Stimulated activated CD4-positive, alpha-beta T cell treated with anti-CD3 and anti-CD28 coated beads, Interleukin-2, amount 100 ng/mL, for 24 hours (primary cell): ENCODE results near the gene DOCK3.
A peak's percentile ranks its signal among the peaks of the same experiment; 100 is the strongest.
"Not testable (repeated sequence)": the region's sequence is repeated elsewhere in the genome, so short reads cannot be mapped to it uniquely, and the experiment has no call there.

Experiments
- DNase-seq, 2 donors: peaks; one replicate each; pipeline ENCODE4 v3.0.0-alpha.2; 2020

The DOCK3 gene

DNA sequence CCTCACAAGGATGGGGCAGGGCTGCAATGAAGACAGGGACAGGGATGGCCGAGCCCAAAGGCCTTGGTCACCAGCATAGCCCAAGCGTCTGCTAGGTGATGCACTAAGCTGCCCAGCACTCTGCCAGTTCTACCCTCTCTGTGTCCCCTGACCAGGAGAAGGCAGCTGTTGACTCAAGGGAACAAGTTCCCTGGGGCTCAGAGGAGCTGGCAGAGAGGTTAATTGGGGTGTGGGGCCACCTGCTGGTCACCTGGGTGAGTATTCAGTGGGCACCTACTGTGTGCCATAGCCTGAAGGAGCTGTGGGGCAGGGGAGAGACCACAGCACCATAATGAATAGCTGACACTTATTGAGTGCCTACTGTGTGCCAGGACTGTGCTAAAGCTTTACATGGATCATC lies 22.0 kb upstream of the DOCK3 start:
- peak; percentile 55 to 65 for DNase-seq

DNA sequence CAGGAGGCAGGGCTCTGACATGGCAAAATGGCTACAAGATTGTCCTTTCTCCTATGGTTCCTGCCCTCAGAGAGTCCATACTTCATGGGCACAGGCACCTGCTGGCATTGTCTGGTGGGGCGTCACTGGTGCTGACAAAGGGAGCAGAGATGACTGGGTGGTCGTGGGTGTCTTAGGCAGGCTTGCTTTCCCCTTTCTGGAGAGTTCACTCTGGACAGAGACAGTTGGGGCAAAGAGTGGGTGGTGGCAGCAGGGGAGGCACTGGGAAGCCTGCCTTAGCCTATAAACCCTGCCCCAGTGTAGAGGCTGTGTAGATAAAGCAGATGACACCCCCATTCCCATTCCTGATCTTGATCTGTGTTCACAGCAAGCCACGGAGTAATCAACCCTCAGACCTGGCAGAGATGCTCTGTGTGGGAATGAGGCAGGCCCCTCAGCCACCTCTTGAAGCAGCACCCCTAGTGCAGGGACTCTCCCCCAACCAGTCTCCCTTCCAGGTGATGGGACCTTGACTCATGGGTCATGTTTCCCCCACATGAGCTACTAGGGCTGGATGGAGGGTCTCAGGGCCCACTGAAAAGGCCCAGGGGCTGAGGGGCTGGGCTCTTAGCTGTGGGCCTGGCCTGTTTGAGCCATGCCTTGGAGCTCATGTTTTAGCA lies 20.7 kb upstream of the DOCK3 start:
- no peak for DNase-seq

DNA sequence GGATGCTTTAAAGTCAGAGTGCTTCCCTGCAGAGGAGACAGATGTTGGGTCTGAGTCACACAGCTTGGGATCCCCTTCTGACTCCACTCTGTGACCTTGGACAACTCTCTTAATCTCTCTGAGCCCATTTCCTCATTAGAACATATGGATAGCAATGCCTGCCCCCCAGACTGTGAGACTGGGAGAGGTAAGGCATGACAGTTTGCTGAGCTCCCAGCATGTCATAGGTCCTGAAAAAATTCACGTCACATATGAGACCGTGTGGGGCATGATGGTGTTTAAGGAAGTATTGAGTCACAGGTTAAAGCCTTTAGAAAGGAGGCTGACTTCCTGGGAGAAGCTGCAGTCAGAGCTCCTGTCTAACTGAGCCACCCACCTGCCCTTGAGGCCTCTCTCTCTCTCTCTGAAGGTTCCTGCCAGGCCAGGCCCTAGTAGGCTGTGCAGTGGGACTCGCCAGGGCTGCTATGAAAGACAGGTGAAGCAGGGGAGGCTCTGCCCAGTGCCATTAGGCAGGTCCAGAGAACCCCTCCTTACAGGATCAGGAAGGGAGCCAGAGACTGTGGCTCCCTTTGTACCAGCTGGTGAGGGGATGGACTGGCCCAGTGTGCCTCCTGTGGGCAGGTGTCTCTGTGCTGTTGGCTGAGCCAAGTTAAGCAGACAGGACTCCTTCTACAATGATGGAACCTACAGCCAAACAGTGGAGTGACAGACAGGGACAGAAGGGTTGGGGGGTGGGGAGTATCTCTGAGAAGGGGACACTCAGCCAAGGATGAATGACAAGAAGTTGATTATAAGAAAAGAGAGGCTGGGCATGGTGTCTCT lies 19.5 kb upstream of the DOCK3 start:
- peak in 1 of 2 donors; percentile 33 for DNase-seq

DNA sequence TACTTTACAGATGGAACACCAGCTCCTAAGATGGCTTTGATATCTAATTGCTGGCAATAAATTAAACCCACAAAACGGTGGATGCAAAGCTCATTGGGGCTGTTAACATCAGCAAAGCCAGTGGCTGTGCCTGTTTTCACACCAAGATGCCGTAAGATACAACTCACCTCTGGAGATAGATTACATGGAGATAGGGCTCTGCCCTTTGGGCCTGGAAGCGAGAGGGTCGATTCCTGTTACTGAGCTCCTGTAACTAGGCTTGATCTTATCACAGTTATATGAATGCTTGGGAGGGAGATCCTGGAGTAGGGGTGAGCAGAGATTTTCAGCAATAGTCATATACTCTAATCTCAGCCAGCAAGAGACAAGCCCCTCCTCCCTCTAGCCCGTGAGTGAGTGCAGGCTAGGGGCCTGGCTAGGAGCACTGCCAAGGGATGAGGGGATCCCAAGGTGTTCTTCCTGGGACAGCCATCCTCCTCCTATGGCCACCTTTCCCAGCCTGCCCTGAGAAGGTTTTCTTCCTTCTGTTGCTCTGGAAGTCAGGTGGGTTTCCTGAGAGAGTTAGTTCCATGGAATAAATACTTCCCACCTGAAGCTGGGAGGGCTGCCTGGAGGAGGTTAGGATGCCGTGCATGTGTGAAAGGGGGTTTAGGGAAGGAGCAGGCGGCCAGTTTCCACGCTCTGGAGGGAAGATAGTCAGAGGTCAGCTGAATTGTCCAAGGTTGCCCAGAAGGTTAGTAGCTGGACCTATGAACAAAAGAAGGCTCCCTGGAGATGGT lies 18.1 kb upstream of the DOCK3 start:
- DNase-seq = no peak

DNA sequence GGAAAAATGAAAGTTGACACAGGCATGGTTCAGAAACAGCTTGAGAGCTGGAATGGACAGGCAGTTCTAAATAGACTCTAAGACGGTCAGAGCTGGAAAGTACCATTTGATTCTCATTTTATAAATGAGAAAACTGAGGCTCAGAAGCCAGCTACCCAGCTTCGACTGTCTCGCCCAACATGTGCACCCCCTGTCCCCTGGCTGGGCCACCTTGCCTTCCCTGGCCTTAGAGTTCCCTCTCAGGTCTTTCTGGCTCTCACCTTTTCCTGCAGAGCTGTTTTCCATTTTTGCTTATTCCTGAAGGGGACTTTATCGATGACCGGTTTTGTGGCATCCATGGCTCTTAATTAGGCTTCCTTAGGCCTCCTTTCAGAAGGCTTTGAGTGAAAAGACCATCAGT lies 17.3 kb upstream of the DOCK3 start:
- DNase-seq = no peak

DNA sequence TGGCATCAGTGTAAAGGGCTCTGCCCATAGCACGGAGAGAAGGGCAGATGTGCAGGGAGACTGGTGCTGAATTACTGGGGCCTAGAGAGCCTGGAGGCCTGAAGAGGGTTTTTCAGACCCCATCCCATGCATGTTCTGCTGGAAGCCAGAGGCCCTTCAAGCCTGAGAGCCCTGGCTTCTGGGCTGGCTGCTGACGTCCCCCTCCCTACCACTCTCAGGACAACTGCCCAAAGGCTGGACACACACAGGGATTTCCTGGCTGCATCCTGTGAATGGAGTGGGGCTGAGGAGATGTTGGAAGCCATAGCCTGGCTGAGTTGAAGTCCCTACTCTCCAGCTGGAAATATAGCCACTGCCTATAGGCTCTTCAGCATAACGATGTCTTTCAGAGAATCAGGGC lies 16.9 kb upstream of the DOCK3 start:
- no peak for DNase-seq

DNA sequence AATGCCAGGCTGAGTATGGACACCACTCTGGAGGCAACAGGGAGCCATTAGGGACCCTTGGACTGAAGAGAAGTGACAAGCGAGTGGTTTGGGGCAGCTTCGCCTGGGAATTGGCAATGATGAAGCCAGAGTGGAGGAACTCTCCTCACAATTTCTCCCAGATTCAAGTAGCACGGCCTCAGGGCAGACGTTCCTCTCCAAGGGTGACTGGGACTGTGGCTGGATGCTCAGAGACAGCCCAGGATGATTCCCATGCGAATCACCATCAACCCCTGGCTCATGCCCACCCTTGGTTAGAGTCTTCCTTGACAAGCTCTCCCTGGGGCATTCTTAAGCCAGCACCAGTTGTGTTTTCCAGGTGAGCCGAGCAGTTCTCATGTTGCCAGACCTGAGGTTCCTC lies 16.3 kb upstream of the DOCK3 start:
- no peak for DNase-seq

DNA sequence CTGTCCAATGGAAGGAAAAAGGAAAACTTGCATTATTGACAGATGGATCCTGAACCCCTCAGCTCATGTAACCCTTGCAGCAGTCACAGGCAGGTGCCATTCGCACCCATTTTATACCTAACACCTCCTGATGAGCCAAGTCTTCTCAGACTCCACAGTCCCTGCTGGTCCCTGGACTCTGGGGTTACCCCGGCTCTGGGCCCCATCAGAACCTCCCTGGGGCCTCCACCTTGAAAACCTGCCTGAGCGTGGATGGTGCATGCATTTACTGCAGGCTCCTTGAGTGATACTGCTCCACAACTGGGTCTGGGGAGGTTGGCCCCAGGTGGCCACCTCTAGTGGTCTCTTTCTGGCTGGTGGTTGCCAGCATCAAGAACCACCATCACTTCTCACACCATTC lies 15.9 kb upstream of the DOCK3 start:
- DNase-seq = no peak

DNA sequence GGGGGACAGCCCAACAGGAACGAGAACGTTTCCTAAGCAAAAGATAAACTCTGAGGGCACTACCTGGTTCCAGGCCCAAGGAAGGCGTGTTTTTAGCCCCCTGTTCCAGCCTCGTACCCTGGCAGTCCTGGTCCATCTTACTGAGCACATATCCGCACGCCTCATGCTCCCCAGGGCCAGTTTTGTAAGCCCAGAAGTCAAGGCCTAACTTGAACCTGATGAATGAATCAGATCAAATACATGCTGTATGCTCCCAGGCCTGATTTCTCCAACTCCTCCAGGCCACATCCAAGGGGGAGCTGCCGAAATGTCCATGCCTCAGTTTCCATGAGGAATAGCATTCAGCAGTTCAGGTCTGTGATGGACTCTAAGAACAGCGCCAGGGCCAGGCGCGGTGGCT lies 14.3 kb upstream of the DOCK3 start:
- no peak for DNase-seq

DNA sequence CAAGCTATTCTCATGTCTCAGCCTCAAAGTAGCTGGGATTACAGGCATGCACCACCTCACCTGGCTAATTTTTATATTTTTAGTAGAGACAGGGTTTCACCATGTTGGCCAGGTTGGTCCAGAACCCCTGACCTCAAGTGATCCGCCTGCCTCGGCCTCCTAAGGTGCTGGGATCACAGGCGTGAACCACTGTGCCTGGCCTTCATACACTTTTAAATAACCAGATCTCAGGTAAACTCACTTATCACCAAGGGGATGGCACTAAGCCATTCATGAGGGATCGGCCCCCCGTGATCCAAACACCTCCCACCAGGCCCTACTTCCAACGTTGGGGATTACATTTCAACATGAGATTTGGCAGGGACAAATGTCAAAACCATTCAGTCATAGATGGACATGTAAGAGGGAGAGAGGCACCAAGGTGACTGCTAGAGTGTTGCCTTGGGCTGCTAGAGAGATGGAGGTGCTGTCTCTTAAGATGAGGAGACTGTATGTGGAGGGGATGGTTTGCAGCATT lies 13.3 kb upstream of the DOCK3 start:
- DNase-seq = no peak

DNA sequence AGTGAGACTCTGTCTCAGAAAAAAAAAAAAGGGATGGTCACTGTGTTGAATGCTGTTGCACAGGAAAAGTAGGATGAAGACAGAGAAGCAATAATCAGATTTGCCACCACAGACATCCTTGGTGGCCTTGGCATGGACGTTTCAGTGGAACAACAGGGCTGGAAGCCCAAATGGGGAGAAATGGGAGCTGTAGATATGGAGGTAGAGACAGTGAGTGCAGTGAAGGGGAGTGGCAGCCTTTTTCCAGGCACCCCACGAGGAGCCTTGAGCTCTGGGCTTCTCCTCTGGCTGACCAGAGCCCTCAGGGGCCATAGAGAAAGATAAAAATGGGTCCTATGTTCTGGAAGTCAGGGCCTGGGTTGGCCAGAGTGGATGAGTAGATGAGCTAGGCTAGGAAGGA lies 12.3 kb upstream of the DOCK3 start:
- no peak for DNase-seq

DNA sequence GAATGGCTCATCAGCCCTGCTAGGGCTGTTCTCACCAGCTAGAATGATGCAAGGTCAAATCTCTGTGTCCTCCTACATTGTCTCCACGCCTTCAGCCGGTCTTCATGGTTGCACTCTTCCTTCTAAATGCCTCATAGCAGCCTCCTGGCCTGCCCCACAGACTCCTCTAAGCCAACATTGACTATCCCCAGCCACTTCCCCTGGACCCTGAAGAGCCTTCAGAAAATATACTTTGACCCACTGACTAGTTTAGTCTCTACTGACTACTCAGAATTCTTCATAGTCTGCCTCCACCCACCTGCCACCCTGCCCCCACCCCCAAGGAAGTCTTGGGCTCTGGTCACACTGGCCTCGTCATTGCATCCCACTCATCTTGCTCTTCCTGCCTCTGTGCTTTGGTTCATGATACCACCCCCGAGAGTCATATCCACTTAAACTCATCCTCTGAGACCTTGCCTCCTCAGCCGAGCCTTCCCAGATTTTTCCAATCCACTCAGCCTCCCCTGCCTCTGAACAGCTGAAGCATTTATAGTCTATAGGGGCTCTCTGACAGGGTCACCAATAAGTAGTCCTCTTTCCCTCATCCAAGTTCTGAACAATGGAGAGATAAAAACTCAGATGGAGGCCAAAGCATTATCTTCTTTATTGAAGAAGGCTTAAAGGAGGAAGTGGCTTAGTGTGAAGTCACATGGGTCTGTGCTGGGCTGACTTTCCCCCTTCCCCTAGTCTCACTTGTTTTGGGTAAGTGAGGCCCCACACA lies 9.5 kb upstream of the DOCK3 start:
- no peak for DNase-seq

DNA sequence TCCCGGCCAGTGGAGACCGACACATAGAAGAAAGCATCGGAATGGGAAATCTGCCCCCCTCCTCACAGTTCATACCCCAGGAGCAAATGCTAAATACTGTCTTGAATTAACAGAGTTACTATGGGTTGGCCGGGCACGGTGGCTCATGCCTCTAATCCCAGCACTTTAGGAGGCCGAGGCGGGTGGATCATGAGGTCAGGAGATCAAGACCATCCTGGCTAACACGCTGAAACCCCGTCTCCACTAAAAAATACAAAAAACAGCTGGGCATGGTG lies 8.9 kb upstream of the DOCK3 start:
- not testable (repeated sequence) for DNase-seq

DNA sequence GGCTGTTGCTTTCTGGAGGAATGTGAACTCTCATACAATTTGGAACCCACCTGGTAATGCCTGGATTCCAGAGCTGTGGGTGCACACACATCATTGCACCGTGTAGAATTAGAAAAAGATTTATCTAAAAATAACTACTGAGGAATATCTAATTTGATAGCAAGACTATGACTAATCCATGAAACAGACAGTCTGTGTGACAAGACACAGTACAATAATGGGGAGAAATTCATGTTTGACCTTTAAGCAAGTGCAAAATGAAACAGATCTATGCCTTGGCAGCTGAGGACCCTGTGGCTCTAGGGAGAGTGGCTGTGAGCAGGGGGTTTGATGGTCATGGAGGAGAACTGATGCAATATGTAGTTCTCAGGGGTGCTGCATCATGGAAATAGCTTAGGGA lies 7.9 kb upstream of the DOCK3 start:
- no peak for DNase-seq

DNA sequence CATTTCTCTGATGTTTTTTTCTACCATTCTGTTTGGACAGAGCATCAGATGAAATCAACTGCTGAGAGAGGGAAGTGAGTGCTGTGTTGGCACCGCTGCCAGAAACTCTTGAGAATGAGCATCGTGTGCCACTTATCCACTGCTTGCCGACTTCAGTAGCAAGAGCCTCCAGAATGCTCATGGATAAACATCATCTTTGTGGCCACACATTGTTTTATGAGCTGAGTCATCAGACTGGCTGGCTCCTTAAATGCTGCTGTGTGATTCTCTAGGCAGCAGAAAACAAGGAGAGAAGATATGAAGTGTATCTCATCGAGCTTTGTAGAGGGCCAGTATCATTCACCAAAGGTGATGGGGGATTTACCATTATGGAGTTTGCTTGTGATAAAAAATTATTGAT lies 3.4 kb upstream of the DOCK3 start:
- DNase-seq = no peak

DNA sequence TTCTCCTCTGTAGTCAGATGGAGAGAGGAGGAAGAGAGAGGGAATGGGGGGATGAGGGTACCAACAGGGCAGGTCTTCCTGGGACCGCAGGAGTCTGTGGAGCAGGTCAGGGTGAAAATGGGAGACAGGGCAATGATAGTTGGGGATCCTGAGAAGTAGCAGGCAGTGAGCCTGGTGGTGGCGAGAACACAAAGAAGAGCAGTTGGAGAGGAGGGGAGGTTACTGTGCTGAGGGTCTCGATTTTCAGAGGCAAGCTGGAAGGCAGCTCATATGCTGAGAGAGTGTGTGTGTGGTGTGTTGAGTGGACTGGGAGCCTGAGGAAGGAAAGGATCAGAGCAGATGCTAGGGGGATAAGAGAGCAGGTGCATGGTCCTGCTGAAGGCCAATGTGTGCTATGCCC lies 2.1 kb upstream of the DOCK3 start:
- DNase-seq = no peak

DNA sequence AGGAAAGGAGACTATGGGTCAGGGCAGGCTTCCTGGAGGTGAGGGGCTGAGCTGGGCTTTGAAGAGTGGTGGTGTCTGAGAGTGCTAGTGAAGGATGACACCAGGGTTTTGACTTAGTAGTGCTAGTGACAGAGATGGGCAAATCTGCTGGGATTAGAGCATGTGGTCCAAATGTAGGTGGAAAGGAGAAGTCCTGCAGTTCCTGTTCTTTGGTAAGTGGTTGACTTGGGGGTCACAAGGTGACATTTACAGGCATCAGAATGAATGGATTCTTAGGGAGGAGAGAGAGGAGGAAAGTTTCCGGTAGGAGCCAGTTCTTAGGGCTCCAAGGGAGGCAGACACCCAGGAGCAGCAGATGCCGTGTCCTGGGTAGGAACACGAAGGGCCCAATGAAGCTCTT lies 796 bp upstream of the DOCK3 start:
- DNase-seq = no peak

DNA sequence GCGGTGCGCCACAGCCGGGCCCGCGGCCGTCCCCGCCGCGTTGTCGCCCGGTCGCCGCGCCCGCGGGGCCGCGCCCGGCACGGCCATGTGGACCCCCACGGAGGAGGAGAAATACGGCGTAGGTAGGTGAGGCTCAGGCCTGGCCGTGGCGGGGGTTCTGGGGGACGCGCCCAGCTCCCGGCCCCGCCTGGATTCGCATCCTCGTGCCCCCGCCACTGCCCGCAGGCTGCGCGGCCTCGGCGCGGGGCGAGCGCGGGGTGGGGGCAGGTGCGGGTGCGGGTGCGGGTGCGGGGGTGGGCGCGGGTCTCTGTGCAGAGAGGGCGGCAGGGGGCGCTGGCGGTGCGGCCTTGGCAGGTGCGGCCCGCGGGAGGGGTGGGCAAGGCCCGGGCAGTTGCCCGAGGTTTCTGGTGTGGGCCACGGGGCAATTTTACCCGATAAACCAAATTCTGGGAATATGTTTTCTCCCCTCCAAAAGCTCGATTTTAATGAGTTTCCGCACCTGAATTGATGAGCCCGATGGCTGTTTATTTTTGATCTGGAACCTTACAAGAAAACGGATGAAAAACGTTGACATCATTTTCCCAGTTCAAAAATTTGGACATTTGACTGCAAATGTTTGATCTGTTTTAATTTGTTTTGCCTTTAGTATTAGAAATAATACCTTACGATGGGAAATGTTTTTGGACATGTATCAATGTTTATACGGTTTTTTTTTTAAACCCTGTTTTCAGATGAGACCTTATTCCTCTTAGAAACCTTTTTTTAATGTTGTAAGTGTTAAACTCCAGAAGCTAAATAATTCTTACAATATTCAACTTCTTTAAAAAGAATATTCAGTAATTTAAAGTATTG lies 678 bp downstream of the DOCK3 start:
- peak; percentile 73 to 79 for DNase-seq

DNA sequence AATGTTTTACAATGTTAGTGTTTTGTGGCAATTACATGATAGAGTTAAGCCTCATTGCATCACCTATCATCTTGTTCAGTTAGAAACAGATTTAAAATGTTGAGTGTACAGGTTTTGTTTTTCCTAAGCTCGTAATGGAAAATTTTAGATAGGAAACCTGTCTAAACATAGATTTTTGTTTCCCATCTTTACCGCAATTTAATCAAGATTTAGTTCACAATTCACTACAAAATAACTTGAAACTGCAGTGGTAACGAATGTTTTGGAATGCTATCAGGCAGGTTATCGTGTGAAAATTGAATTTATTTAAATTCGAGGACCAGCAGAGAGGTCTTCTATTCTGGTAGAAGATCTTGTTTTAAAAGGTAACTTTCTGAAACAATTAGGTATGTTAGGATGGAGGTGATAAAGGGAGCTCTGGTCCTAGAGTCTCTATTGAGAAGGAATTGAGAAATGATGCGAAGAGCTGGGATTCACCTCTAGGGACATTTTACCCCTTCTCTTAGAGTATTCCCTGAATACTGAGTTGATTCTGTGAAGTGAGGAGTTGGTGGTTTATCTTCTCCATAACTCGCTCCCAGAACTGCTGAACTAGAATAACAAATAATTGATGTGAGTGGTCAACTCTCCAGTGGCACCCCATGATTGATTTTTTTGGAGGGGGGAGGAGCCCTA lies 1.4 kb downstream of the DOCK3 start:
- no peak for DNase-seq

DNA sequence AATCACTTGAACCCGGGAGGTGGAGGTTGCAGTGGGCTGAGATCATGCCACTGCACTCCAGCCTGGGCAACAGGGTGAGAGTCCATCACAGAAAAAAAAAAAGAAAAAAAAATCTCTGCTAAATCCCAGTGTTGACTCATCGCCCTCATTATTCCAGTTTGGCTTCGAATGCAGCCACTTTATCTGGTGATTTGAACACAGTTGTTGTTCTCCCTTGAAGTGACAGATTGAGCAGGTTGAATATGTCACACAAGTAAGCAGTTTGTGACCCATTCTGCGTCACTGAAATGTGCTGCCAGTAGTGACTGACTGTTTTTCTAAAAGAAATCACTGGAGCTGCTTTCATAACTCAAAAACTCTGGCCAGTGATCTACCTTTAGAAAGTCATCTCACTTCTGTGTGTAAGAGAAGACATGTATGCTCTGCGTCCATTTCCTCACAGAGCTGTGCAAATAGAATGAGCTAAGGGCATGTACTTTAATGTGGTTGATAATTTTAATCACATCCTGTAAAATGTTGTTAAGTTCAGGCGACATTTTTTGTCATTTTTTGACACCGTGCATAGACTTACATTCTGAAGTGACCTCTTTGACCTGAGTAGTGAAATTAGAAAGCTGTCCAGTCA lies 12.5 kb downstream of the DOCK3 start:
- no peak for DNase-seq

DNA sequence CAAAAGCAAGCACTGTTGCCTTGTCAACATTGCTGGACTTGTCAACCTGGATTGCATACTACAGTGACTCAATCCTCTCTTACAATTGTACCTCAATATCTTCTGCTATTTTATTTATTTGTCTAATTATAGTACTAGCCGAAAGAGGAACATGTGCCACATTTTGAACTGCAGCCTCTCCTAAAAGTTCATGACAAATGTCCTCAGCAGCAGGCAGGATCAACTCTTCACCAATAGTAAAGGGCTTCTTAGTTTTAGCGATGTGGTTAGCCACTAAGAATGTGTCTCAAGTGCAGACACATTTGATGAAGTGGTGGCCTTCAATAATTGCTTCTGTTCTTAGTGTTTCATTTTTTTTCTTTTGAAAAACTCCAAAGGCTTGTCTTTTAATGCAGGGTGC lies 13.2 kb downstream of the DOCK3 start:
- no peak for DNase-seq
